ENCODE measurements around the gene FOXL2.

FOXL2 gene

DNA sequence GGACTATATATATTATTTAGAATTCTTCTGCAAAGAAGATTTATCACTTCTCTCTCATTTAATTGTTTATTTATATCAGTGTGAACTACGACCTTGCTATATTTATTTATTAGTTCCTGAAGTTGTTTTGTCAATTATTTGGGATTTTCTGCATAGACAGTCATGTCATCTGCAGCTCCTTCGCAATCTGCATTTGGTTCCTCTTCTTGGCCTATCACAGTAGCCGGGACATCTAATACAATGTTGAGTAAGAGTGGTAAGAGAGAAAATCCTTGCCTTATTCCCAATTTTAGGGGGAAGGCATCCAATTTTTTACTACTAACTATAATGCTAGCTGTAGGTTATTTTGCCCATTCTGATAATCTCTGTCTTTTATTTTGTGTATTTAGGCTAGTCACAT is 39.4 kb downstream of the FOXL2 start:
- no peak overlapping the region for H3K4me3 ChIP-seq (ENCODE audit: low read depth, low read length)
- no peak for DNase-seq
- H3K27me3 ChIP-seq, result no peaks in the 10 kb centered on the region
- TF ChIP-seq, protein P1, sequence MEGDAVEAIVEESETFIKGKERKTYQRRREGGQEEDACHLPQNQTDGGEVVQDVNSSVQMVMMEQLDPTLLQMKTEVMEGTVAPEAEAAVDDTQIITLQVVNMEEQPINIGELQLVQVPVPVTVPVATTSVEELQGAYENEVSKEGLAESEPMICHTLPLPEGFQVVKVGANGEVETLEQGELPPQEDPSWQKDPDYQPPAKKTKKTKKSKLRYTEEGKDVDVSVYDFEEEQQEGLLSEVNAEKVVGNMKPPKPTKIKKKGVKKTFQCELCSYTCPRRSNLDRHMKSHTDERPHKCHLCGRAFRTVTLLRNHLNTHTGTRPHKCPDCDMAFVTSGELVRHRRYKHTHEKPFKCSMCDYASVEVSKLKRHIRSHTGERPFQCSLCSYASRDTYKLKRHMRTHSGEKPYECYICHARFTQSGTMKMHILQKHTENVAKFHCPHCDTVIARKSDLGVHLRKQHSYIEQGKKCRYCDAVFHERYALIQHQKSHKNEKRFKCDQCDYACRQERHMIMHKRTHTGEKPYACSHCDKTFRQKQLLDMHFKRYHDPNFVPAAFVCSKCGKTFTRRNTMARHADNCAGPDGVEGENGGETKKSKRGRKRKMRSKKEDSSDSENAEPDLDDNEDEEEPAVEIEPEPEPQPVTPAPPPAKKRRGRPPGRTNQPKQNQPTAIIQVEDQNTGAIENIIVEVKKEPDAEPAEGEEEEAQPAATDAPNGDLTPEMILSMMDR (IDR thresholded peaks at IDR 0.05; ENCODE audit: low read depth, low read length), result no peak
- no peaks in the 10 kb centered on the region for H3K9me3 ChIP-seq
- no peaks in the 10 kb centered on the region for H3K4me1 ChIP-seq
- no peaks in the 10 kb centered on the region for H3K36me3 ChIP-seq

DNA sequence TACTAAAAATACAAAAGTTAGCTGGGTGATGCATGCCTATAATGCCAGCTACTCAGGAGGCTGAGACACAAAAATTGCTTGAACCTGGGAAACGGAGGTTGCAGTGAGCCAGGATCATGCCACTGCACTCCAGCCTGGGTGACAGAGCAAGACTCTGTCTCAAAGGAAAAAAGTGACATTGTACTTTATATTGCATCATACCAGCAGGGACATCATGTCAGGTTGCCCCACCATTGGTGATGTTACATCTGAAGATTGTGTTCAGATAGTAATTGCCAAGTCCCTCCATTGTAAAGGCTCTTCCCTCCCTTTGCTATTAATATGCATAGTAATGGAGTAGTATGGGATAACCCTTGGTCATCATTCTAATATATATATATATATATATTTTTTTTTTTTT is 44.8 kb downstream of the FOXL2 start:
- TF ChIP-seq, protein P1 (IDR thresholded peaks at IDR 0.05; ENCODE audit: low read depth, low read length), result no peak
- H3K9me3 ChIP-seq, result no peaks in the 10 kb centered on the region
- H3K27me3 ChIP-seq, result no peaks in the 10 kb centered on the region; the same call in 1 of the 2 replicates
- no peak for DNase-seq
- H3K36me3 ChIP-seq, result no peaks in the 10 kb centered on the region
- no peak overlapping the region for H3K4me3 ChIP-seq (ENCODE audit: low read depth, low read length)
- no peaks in the 10 kb centered on the region for H3K4me1 ChIP-seq

DNA sequence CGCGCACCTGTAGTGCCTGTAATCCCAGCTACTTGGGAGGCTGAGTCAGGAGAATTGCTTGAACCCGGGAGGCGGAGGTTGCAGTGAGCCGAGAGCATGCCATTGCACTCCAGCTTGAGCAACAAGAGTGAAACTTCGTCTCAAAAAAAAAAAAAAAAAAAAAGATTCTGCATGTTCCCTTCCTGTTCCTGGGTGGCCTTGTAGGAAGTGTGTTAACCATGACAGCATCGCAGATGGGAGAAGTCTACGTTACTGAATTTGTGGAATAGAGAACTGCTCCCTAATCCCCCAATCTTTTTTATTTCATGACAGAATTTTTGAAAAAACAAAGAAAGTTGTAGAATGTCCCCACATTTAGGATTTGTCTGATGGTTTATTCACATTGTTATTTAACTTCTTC is 45.4 kb downstream of the FOXL2 start:
- Histone ChIP-seq H3K36me3 (no peaks in the 10 kb centered on the region), H3K4me3 (ENCODE audit: low read depth, low read length) (no peak overlapping the region), H3K27me3 (no peaks in the 10 kb centered on the region; the same call in 1 of the 2 replicates), H3K4me1 (no peaks in the 10 kb centered on the region), H3K9me3 (no peaks in the 10 kb centered on the region)
- TF ChIP-seq, protein P1 (IDR thresholded peaks at IDR 0.05; ENCODE audit: low read depth, low read length), result no peak
- no peak for DNase-seq

DNA sequence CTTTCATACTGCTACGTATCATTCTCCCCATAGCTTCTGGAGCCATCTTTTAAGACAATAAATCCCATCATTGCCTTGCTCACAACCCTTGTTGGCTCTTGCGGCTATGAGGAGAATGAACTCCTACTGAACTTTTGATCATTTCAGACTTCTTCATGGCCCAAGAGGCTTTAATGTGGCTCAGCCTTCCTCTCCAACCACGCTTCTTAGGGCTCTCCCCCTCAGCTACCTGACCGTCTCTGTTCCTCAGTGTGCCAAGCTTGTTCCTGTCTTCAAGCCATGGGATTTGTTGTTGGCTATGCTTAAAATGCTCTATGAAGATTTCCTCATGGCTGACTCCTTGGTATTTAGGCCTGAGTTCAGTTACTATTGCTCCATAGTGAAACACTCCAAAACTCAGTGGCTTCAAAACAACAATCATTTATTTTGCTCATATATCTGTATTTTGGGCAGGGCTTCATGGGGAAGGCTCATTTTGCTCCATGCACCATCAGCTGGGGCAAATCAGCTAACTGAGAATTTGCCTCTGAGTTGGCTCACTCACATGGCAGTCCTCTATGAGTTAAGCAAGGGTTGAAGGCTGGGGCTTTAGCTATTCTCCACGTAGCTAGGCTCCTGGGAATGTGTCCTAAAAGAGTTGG is 47.5 kb downstream of the FOXL2 start:
- Histone ChIP-seq H3K36me3 (no peaks in the 10 kb centered on the region), H3K4me1 (no peaks in the 10 kb centered on the region), H3K9me3 (no peaks in the 10 kb centered on the region), H3K4me3 (ENCODE audit: low read depth, low read length) (no peak overlapping the region), H3K27me3 (no peaks in the 10 kb centered on the region; the same call in 1 of the 2 replicates)
- TF ChIP-seq, protein P1 (IDR thresholded peaks at IDR 0.05; ENCODE audit: low read depth, low read length), result no peak
- DNase-seq, result no peak

DNA sequence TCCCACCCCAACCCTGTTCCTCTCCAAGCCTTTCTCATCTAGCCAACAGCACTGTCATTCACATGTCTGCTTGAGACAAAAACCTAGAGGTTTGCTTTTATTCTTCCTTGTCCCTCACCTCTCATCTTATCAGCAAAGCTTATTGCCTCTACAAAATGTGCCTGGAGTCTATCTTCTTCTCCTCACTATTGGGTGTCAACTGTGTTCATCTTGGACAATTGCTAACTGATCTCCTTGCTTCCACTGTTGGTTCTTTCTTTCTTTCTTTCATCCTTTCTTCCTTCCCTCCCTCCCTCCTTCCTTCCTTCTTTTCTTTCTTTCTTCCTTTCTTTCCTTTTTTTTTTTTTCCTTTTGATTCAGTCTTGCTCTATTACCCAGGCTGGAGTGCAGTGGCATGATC is 48.2 kb downstream of the FOXL2 start:
- TF ChIP-seq, protein P1 (IDR thresholded peaks at IDR 0.05; ENCODE audit: low read depth, low read length), result no peak
- Histone ChIP-seq H3K36me3 (no peaks in the 10 kb centered on the region), H3K4me3 (ENCODE audit: low read depth, low read length) (no peak overlapping the region), H3K27me3 (no peaks in the 10 kb centered on the region; the same call in 1 of the 2 replicates), H3K4me1 (no peaks in the 10 kb centered on the region), H3K9me3 (no peaks in the 10 kb centered on the region)
- DNase-seq, result no peak

DNA sequence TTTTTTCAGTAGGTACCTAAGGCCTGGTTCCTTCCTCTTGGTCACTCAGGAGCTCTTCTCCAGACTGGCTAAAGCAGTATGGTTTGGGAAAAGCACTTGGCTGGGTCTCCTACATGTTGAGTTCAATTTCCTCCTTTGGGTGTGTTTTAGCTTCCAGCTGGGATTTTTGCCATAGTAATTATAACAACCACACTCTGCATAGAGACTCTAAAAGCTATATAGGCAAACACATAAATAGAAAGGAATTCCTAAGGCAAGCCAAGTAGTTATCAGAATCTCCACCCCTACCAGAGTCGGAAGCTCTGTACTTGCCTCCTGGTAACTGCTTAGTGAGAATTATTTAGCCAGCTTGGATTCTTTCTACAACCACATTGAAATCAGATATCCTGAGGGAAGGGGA is 48.6 kb downstream of the FOXL2 start:
- TF ChIP-seq, protein P1 (IDR thresholded peaks at IDR 0.05; ENCODE audit: low read depth, low read length), result no peak
- Histone ChIP-seq H3K9me3 (no peaks in the 10 kb centered on the region), H3K4me3 (ENCODE audit: low read depth, low read length) (no peak overlapping the region), H3K4me1 (no peaks in the 10 kb centered on the region), H3K27me3 (no peaks in the 10 kb centered on the region; the same call in 1 of the 2 replicates), H3K36me3 (no peaks in the 10 kb centered on the region)
- no peak for DNase-seq
